GM21737 (cell line): Measurements from ENCODE around the gene C4orf50.
"Not testable (repeated sequence)": the region's sequence is repeated elsewhere in the genome, so short reads cannot be mapped to it uniquely, and the experiment has no call there.

Experiments used
- ATAC-seq: cut with Tn5 transposase; IDR thresholded peaks from one replicate; pipeline ENCODE4 v1.9.1; 2021; ENCODE audit warnings: mild to moderate bottlenecking, moderate library complexity; ENCODE audit not compliant: unreplicated experiment

The C4orf50 gene

DNA sequence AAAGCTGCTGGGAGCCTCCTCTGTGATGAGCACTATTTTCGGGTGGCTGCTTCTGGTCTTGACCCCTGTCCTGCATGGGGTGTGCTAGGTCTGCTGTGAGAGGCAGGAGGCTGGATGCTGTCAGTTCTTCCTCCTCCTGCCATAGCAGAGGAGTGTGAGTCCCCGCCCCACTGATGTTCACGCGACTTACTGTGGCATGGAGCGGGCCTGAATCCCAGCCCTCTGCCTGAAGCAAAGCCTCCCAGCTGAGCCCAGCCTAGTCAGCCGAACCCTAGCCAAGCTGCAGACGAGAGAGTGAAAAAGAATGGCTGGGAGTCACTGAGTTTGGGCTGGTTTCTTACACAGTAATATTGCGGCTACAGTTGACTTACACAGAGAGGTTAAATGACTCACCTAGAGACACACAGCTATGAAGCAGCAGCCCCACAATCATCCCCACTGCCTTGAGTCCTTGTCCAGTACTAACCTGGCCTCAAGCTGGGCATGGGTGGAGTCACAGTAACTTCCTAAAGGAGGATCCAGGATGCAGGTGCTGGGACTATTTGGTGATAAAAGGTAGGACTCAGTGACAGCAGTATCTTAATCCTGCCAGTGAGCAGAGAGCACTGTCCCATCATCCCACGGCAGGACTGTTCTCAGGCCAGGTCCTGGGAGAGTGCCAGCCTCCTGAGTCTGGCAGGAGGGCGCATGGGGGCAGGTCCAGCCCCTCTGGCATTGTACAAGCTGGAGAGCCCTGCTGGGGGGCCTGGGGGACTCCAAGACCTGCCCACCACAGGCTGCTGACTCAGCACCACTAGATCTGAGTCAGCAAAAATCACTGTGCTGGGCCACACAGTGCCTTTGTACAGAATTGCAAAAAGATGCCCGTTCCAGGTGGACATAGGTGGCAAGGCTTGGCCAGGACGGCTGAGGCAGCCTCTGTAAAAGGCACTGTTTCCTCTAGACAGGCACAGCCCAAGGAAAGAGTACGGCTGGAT, 65.0 kb downstream of the C4orf50 start:
- no peak for ATAC-seq

DNA sequence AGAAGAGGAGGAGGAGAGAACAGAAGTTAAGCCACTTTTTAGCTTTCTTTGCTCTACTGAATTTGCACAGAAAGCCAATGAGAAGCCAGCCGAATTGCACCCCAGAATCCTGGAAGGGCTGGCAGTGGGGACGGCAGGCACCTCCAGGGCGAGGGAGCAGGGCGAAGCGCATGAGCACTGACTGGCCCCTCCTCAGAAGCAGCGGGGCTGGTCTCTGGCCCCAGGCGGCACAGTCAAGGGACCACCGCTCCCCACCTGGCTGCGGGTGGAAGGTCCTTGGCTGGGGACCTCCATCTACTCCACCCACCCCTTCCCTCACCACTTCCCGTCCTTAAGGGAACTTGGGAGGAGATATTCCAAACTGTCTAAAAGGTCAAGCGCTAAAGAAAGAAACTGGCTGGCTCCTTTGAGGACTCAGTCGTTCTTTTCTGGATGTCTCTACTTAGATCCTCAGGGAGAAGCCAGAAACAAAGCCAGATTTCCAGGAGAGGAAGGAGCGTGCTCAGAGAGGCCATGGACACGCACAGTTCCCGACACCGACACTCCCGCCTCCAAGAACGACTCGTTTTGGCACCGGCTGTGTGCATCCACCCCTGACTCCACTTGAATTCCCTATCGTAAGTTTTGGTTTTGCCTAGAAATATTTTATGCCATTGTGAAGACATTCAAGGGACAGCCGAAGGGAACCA, 65.8 kb downstream of the C4orf50 start:
- no peak for ATAC-seq

DNA sequence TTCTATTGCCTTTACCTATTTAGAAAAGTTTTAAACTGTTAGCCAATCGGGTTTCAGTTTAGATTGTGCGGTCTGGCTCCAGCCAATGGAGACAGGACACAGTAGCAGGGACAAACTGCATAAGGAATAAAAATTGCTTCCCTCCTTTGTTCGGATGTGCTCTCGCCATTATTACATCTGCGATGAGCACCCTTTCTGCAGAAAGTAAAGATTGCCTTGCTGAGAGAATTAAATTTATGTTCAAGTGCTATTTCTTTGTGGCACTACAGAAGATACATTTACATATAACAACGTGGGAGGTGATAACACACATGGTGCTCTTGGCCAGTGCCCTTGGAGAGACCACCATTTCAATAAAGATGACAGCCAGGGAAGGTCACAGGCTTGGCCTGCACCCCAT, 71.6 kb downstream of the C4orf50 start:
- ATAC-seq: not testable (repeated sequence)

DNA sequence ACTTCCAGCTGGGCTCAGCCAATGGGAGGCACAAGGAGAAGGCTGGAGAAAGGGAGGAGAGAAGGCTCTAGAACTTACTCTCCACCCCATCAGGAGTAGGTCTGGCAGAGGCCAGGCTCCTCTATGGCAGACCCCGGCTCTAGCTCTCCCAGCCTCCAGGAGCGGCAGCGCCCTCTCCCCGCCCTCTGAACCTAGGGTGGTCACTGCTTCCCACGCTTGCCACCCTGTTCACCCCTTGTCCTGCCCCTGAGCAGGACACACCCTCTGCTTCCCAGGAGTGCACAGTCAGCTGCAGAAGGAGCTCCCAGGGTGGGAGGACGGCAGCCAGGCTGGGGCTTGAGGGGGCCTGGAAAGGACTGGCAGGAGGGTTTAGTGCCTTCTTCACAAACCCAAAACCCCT, 72.3 kb downstream of the C4orf50 start:
- no peak for ATAC-seq

DNA sequence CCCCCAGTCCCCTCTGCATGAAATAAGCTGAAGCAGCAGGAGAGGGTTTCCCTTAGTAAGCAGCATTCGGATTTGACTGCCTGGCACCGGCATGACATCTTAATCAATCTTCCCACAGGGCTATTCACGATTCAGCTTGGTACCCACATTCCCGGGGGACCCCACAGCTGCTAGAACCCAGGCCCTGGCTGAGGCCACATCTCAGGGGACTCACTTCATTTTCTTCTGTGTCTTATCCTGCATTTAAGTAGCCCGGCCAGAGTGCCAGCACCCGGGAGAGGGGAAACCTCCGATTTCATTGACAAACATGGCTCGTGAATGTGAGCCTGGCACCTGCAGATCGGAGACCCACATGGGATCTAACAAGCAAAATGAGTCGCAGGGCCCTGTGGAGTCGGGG, 73.1 kb downstream of the C4orf50 start:
- no peak for ATAC-seq

DNA sequence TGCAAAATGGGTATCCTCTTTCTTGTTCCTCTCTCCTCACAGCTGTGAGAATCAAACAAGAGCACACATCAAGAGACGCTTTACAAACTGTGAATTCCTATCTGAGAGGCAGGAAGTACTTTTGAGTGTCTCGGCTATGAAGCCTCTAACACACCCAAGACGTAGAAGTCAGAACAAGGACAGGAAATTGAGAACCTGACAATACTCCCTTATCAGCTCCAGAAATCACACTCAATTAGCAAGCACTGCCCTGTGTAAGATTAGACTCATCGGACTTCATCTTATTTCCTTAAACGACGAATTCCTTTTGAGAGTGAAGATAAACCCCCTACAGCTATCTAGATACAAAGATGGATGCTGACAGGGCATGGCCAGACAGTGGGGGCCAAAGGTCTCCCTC, 74.7 kb downstream of the C4orf50 start:
- no peak for ATAC-seq

DNA sequence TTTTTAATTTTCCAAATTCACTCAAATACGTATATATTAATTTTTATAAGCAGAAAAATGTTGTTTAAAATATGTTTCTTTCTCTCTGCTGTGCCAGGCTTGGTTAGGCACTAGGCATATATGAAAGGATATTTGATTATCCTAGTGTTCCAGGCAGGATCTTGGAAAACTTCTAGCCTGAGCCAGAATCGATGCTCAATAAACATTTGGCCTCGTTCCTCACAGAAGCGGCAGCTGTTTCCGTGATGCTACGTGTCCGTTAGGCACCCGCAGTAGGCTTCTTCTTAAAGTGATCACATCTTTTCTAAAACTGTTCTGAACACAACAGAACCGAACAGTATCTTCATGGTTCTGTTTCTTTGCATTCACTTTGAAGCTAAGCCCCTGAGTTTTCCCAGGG, 75.3 kb downstream of the C4orf50 start:
- ATAC-seq: no peak

DNA sequence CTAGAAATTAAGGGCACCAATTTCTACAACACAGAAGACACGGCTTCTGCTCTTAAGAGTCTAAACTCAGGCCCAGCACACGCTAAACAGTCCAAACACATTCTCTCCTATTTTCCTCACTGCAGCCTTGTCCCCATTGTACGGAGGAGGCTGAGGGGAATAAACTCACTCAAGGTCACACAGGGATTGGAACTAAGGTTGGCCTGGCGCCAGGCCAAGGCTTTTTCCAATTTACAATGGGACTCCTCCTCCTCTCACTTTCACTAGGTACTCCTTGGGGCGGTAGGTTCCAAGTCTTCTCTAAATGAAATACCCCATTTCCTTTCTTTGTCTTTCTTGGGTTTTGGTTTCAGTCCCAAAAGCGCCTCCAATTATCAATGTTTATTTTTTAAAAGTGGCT, 76.6 kb downstream of the C4orf50 start:
- no peak for ATAC-seq

DNA sequence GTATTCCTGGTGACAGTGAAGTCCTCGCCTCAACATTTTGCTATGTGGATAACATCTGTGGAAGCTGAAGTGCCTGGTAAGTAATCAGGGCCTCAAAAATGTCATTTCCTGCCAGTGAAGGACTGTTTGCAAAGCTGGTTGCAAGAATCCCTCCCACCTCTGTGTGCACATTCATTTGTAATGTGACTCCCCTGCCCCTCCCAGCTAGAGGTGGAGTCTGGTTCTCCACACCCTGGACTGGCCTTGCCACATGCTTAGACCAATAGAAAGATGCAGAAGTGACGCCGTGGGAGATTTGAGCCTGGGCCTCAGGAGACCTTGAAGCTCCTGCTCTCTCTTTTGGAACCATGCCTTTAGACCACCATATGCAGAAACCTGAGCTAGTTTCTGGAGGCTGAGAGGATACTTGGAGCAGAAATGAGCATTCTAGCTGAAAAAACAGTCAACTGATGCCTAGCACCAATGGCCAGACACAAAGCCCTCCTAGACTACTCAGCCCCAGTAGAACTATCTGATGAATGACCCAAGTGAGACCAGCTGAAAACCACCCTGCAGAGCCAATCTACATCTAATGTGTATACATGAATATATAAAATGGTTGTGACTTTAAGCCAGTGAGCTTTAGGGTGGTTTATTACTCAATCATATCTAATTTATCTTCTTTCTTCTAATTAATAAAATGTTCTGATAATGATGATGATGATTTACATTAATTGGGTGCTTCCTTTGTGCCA, 77.6 kb downstream of the C4orf50 start:
- ATAC-seq: no peak

DNA sequence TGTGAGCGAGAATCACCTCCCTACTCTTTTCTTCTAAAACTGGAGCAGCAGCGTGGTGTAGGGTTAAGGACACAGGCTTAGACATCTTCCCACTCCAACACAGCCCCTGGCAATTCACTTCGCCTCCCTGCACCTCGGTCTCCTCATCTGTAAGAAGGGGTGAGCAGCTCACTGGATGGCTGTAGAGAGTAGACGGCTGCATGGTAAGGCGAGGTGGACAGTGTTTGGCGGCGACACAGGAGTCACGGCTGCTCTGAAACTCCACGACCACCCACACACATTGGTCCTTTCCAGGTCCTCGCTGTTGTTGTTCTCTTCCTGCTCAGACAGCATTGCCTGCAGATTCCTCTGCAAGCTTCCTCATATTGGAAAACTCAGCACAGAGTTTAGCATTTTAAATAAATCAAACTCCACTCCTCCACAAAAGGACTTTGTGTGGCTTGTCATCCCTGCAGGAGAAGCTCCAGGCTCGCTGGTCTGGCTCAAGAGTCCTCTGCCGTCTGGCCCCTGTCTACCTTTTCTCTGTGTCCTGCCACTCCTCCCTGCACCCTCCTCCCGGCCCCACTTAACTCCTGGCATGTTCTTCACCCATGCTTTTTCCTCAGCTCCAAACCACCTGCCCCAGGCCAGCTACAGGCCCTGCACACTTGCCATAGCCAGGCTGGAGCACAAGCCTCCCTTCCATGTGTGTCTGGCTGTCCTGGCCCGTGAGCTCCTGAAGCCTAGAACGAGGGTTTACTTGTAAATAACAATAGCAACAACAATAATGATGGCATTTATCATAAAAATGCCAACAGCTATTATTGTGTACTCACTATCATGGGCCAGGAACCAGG, 84.0 kb downstream of the C4orf50 start:
- ATAC-seq: no peak

DNA sequence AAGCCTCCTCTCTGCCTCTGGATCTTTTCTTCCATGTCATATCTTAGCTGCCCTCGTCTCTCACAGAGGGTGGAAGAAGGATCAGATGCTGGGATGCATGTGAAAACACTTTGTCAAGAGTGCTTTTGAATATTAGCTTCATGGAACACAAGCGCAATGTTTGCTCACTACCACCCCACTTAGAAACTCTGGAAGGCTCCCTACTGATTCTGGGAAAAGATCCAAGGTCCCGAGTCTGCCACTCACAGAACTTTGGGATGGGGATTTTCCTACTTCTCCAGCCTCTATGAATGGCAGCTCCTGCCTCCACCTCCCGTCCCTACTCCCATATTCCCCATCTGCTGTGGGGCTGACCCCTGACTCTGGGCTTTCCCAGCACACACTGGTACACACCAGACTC, 85.1 kb downstream of the C4orf50 start:
- no peak for ATAC-seq

DNA sequence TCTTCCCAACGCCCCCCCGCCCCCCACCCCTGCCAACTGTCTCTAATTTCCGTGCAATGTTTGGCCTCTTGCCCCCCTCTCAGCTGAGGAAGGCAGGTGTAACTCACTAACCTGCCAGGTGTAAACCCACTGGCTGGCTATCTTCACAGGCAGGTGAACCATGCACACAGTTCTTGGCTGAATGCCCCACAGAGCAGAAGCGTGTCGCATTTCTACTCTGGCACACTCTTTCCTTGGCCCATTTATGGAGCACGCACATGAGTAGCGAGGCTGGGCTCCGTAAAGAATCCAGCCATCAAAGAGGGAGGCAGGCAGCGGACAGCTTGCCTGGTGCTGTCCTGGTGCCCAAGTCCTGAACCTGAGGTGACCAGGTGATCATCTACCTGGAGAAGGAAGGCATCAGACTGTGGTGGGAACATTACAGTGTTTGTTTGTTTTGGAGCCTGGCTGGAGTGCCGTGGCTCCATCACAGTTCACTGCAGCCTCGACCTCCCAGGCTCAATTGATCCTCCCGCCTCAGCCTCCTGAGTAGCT, 86.1 kb downstream of the C4orf50 start:
- no peak for ATAC-seq

DNA sequence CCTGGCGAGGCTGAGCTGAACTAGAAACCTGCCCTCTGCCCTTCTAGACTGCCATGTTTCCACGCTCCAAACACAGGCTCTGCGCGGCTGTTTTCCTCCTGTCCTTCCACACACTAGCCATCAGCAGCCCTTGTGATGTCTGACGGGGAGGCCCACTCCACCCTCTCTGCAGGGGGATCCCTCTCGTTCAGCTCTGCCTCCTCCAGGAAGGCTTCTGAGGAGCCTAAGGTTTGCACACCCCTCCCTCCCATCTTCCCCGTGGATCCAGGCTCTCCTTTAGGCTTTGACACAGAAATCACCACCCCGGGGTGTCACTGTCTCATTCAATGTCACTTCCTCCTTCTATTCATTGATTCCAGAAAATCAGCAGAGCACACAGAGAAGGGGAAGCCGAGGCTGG, 86.7 kb downstream of the C4orf50 start:
- ATAC-seq: no peak

DNA sequence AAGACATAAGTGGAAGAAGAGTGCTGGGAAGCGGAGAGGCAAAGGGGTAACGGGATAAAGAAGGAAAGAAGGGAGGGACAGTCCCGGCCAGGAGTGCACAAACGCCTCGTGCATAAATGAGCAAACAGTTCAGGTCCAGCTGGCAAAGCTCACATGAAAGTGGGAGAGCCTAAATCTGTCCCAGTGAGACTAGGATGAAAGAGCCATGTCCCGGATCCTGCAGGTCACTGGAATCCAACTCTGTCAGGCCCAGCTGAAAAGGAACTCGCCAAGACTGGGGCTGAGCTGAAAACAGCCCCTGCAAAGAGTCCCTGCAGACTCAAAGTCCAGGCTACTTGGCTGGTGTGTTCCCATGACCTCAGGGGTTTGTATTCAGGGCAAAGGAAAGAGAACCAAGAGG, 87.4 kb downstream of the C4orf50 start:
- ATAC-seq: no peak

DNA sequence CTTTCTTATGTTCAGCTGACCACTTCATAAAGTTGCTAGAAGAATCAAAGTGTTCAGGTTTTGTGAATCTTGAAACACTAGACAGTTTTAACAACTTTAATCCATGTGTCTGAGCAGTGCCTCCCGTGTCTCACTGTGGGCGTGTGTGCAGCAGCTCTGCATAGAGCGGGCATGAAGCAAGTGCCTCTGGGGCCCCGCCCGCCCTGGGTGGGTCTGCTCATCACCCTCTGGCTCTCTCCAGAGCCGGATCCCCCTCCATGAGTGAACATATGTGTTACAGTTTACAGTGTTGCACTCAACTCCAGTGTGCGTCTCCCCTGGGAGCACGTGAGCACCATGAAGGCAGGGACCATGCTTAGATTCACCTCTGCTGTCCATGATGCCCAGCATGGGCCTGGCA, 87.8 kb downstream of the C4orf50 start:
- ATAC-seq: no peak

DNA sequence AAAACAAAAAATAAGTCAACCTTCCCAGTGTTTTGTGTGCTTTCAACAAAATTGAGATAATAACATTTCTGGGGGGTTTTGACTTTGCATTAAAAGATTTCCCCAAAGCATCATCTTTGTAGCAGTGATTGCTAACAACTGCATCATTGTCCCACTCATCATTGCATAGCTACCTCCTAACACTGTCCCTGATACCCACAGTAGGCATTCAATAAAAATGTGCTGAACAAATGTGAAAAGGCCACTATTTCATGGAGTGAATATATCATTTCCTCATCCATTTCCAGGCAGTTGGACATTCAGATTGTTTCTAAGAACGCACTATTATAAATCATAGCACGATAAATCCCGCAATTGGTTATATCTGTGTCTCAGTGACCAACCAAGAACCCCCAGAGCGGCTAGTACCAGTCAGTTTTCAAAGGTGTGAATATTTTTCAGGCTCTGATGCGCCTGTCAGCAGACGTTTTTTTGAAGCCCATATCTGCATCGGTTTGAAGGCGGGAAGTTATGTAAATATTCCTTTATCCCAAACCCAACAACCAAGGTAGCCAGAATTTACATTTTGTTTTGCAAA, 89.3 kb downstream of the C4orf50 start:
- no peak for ATAC-seq

DNA sequence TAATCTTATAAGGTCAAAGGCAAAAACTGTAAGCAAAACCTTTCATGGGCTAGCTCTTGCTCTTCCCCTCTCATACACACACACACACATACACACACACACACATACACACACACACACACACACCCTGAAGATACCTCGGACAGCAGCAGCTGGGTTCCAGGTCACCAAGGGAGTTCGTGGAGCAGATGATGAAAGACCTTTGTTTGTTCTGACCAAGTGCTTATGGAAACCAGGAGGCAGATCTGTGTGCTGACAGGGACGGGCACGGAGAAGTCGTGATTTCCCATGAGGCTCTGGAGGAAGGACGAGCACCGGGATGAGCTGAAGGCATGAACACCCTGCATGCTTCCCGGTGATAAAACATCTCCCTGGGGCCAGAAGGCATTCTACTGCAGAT, 90.0 kb downstream of the C4orf50 start:
- no peak for ATAC-seq

DNA sequence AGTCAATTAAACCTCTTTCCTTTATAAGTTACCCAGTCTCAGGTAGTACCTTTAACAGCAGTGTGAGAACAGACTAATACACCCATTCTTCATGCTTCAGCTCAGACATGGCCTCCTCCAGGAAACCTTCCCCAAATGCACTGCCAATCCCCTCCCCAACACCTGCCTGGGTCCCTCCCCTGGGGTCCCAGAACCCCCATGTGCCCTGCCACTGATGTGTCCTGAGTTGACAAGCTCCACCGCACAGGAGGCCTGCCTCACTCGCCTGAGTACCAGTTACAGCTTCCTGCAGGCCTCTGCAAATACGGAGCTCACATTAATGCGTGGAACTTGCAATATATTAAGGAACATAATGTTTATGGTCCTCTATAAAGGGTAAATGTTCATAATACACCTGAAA, 90.5 kb downstream of the C4orf50 start:
- no peak for ATAC-seq

DNA sequence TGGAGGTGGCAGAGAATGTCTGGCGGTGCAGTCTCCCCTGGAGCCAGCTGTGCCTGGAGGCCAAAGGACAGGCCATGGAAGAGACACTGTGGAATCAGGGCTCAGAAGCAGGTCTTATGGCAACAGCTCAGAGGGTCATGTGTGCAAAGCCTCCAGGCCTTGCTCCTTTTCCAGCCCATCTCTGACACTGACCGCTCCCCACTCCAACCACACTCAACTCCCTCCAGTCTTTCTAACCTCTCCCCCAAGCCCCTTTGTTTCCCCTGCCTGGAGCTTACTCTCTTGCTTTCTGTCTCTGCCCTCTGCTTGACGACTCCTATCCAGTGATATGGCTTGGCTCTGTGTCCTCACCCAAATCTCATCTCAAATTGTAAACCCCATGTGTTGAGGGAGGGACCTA, 91.1 kb downstream of the C4orf50 start:
- ATAC-seq: no peak

DNA sequence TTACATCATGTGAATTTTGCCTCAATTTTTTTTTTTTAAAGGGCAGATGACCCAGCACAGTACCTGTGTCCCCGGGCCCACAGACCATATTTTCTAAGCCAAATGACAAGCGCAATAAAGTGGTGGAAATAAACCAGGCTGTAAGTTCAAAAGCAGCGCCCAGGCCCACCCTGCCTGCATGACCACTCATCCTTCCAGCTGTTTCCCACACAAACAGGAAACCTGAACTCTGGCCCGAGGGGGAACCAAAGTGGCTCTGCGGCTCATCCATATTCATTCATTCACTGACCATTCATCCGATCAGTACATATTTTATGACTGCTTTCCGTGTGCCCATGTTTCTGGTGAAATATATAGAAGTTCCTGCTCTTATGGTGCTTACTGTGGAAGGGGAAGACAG, 91.6 kb downstream of the C4orf50 start:
- no peak for ATAC-seq
